ENCODE measurements around the gene MMS22L. TPM values are rescaled to one million over a fixed set of nuclear protein-coding genes. Genes with fewer than 3 reads are reported as not detected.

MMS22L gene
- total RNA-seq, 2 experiments from 2014 or later, result 5.3 to 5.8 TPM

DNA sequence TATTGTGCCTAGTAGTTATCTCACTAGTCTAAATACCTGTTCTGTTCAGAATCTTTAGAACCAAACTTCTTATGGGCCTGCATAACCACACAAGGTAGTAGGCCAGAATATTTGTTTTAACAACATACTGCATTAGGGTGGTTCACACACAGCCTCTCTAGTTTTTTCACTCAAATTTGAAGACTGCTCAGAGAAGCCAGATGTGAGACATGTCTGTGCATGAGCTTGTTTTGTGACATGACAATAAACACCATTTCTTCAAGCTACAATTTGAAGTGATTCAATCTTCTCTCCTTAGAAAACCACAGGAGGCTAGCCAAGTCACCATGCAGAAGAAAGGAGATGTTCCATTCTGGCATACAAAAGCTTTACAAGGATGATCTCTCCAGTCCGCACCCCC, 135.6 kb downstream of the MMS22L start:
- ChIA-PET POLR2A (no interaction called here), CTCF (no interaction called here)
- DNase-seq, result no peak
- Mint-ChIP-seq H3K36me3 (ENCODE audit: low read depth) (peaks cover 29% of the 10 kb centered on the region), H3K27ac (no peak overlapping the region), H3K4me3 (no peak overlapping the region), H3K4me1 (ENCODE audit: low read depth) (no peaks in the 10 kb centered on the region), H3K27me3 (no peaks in the 10 kb centered on the region), H3K9me3 (no peaks in the 10 kb centered on the region)
- Histone ChIP-seq H3K27me3 (ENCODE audit: control insufficient read depth in 1 of 2, insufficient read depth in 2 of 2, low read length in 2 of 2) (no peaks in the 10 kb centered on the region), H3K9me3 (ENCODE audit: control insufficient read depth in 1 of 2, insufficient read depth in 1 of 2, low read length in 2 of 2) (no peaks in the 10 kb centered on the region), H3K4me1 (ENCODE audit: insufficient read depth, low read length) (no peaks in the 10 kb centered on the region), H3K27ac (ENCODE audit: low read depth in 1 of 2, low read length in 2 of 2) (no peak overlapping the region), H3K4me3 (ENCODE audit: low read length) (no peak overlapping the region), H3K36me3 (ENCODE audit: insufficient read depth, low read length) (peaks cover 6% of the 10 kb centered on the region)
- TF ChIP-seq, protein P1, sequence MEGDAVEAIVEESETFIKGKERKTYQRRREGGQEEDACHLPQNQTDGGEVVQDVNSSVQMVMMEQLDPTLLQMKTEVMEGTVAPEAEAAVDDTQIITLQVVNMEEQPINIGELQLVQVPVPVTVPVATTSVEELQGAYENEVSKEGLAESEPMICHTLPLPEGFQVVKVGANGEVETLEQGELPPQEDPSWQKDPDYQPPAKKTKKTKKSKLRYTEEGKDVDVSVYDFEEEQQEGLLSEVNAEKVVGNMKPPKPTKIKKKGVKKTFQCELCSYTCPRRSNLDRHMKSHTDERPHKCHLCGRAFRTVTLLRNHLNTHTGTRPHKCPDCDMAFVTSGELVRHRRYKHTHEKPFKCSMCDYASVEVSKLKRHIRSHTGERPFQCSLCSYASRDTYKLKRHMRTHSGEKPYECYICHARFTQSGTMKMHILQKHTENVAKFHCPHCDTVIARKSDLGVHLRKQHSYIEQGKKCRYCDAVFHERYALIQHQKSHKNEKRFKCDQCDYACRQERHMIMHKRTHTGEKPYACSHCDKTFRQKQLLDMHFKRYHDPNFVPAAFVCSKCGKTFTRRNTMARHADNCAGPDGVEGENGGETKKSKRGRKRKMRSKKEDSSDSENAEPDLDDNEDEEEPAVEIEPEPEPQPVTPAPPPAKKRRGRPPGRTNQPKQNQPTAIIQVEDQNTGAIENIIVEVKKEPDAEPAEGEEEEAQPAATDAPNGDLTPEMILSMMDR (IDR thresholded peaks at IDR 0.05), result no peak
- intact Hi-C loops (cut with DNase I, micrococcal nuclease), result no loop called here
- no peak for ATAC-seq (ENCODE audit: poor library complexity)

DNA sequence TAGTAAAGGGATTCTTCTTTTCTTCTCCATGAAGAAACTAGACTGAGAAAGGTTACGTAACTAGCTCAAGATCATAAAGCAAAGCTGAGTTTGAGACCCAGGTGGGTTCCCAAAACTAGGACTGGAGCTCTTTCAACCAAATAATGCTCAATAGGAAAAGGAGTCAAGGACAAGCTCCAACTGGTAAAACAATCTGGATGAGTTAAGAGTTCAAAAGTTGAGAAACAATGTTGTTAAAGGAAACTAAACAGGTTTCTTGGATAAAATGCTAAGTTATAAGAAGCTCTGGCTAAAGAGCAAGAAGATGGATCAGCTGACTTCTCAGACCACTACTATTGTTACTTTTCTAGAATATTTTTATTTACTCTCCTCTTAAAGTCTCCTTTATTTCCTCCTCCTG, 137.3 kb downstream of the MMS22L start:
- peaks cover 17% of the 10 kb centered on the region for H3K36me3 Mint-ChIP-seq (ENCODE audit: low read depth)
- H3K27ac Mint-ChIP-seq, result no peak overlapping the region
- Histone ChIP-seq H3K36me3 (ENCODE audit: insufficient read depth, low read length) (no peaks in the 10 kb centered on the region), H3K27me3 (ENCODE audit: control insufficient read depth in 1 of 2, insufficient read depth in 2 of 2, low read length in 2 of 2) (no peaks in the 10 kb centered on the region), H3K9me3 (ENCODE audit: control insufficient read depth in 1 of 2, insufficient read depth in 1 of 2, low read length in 2 of 2) (no peaks in the 10 kb centered on the region), H3K27ac (ENCODE audit: low read depth in 1 of 2, low read length in 2 of 2) (no peak overlapping the region), H3K4me3 (ENCODE audit: low read length) (no peak overlapping the region), H3K4me1 (ENCODE audit: insufficient read depth, low read length) (no peaks in the 10 kb centered on the region)
- no peaks in the 10 kb centered on the region for H3K4me1 Mint-ChIP-seq (ENCODE audit: low read depth)
- DNase-seq (no peak), ATAC-seq (ENCODE audit: poor library complexity) (no peak)
- intact Hi-C loops (cut with DNase I, micrococcal nuclease), result no loop called here
- H3K27me3 Mint-ChIP-seq, result no peaks in the 10 kb centered on the region
- no peak overlapping the region for H3K4me3 Mint-ChIP-seq
- POLR2A ChIA-PET, result no interaction called here
- no peaks in the 10 kb centered on the region for H3K9me3 Mint-ChIP-seq
- CTCF ChIA-PET, result no interaction called here
- TF ChIP-seq, protein P1 (IDR thresholded peaks at IDR 0.05), result no peak

DNA sequence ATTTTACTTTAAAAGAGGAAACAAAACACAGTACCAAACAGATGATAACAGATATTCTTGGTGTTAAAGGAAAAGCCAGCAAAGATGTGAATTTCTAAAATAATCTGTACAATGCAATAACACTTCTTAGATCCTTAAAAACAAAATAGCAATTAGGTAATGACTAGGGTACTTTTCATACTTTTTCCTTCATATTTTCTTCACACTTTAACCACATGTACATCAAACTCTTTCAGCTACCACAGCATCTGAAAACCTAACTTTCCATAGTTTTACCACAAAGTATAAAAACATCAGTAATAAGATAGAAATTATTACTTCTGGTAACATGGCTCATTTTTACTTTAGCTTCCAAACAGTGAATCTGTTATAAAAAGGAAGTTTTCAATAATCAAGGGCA, 141.3 kb downstream of the MMS22L start:
- H3K4me1 Mint-ChIP-seq (ENCODE audit: low read depth), result no peaks in the 10 kb centered on the region
- CTCF ChIA-PET, result no interaction called here
- intact Hi-C loops (cut with DNase I, micrococcal nuclease), result no loop called here

More for the DNA sequence above, 141.3 kb downstream of the MMS22L start:
- TF ChIP-seq, protein P1 (IDR thresholded peaks at IDR 0.05), result no peak
- no peak overlapping the region for H3K4me3 ChIP-seq (ENCODE audit: low read length)
- H3K9me3 ChIP-seq (ENCODE audit: control insufficient read depth in 1 of 2, insufficient read depth in 1 of 2, low read length in 2 of 2), result no peaks in the 10 kb centered on the region
- Mint-ChIP-seq H3K27me3 (no peaks in the 10 kb centered on the region), H3K4me3 (no peak overlapping the region), H3K9me3 (no peaks in the 10 kb centered on the region), H3K36me3 (ENCODE audit: low read depth) (no peaks in the 10 kb centered on the region), H3K27ac (no peak overlapping the region)
- ATAC-seq (ENCODE audit: poor library complexity) (no peak), DNase-seq (no peak)
- H3K4me1 ChIP-seq (ENCODE audit: insufficient read depth, low read length), result no peaks in the 10 kb centered on the region
- no peak overlapping the region for H3K27ac ChIP-seq (ENCODE audit: low read depth in 1 of 2, low read length in 2 of 2)
- H3K36me3 ChIP-seq (ENCODE audit: insufficient read depth, low read length), result no peaks in the 10 kb centered on the region
- POLR2A ChIA-PET, result no interaction called here
- no peaks in the 10 kb centered on the region for H3K27me3 ChIP-seq (ENCODE audit: control insufficient read depth in 1 of 2, insufficient read depth in 2 of 2, low read length in 2 of 2)

Data from CD4-positive, alpha-beta T cell (primary cell).